Ureter (tissue), 1 donor: ENCODE data around the gene RNASET2. TPM values are rescaled to one million over a fixed set of nuclear protein-coding genes. Genes with fewer than 3 reads are reported as not detected.
"Not testable (repeated sequence)": the region's sequence is repeated elsewhere in the genome, so short reads cannot be mapped to it uniquely, and the experiment has no call there.

Experiments used
- DNase-seq: peaks from one replicate; pipeline ENCODE4 v3.0.0-alpha.2; 2020; ENCODE audit warnings: low spot score
- total RNA-seq: library from RNA; stranded (reverse); gene quantifications from one replicate; pipeline ENCODE4 v1.2.4, GENCODE V29; 2023
- donor health status: DM: yes; HTN: yes; CAD: no.

Gene RNASET2
- total RNA-seq, 1 donor from 2014 or later: 89.9 TPM

DNA sequence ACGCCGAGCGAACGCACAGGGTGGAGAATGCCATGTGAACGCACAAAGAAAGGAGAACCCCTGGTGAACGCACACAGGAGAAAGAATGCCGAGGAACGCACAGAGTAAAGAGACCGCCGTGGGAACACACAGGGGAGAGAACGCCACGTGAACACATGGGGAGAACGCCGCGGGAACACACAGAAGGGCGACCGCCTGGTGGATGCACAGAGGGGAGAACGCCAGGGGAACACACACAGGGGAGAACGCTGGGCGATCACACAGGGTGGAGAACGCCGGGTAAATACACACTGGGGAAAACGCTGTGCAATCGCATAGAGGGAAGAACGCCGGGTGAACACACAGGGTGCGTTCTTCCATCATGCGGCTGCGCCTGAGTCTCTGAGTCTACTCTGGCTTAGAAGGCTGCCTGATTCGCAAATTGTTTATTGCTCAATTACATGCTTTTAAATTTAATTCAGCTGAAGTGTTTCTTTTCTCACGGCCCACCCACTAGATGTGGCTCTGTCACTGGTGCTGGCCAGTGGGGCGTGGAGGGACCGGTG lies 54.1 kb downstream of the RNASET2 start:
- no peak for DNase-seq

DNA sequence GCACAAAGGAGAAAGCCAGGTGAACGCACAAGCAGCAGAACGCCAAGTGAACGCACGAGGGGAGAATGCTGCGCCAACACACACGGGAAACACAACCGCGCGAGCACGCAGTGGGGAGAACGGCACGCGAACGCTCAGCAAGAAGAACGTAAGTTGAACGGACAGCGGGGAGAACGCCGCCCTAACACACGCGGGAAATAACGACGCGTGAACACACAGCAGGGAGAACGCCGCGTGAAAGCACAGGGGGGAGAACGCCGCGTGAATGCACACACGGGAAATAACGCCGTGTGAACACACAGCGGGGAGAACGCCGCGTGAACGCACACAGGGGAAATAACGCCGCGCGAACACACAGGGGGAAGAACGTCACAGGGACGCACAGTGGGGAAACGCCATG lies 54.7 kb downstream of the RNASET2 start:
- no peak for DNase-seq

DNA sequence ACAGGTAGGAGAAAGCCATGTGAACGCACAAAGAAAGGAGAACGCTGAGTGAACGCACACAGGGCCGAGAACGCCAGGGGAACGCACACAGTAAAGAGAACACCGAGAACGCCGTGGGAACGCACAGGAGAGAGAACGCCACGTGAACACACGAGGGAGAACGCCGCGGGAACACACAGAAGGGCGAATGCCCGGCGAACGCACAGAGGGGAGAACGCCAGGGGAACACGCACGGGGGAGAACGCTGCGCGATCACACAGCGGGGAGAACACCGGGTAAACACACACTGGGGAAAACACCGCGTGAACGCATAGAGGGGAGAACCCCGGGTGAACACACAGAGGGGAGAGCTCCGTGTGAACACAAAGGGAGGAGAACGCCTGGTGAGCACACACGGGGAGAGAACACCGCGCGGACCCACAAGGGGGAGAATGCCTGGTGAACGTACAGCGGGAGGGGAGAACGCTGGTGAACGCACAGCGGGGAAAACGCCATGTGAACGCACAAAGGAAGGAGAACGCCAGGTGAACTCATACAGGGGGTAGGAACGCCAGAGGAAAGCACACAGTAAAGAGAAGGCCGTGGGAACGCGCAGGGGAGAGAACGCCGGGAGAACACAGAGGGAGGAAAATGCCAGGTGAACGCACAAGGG lies 55.3 kb downstream of the RNASET2 start:
- no peak for DNase-seq

DNA sequence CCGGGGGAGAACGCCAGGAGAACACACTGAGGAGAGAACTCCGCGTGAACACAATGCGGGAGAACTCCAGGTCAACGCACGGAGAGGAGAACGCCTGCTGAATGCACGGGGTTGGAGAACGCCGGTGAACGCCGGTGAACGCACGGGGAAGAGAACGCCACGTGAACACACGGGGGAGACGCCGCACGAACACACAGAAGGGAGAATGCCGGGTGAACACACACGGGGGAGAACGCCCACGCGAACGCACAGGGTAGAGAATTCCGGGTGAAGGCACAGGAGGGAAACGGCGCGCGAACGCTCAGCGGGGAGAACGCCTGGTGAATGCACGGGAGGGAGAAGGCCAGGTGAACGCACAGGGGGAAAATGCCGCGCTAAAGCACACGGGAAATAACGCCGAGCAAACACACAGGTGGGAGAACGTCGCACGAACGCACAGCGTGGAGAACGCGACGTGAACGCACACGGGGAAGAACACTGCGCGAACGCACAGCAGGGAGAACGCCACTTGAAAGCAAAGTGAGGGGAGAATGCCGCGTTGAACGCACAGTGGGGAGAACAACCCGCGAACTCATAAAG lies 56.1 kb downstream of the RNASET2 start:
- DNase-seq: no peak

DNA sequence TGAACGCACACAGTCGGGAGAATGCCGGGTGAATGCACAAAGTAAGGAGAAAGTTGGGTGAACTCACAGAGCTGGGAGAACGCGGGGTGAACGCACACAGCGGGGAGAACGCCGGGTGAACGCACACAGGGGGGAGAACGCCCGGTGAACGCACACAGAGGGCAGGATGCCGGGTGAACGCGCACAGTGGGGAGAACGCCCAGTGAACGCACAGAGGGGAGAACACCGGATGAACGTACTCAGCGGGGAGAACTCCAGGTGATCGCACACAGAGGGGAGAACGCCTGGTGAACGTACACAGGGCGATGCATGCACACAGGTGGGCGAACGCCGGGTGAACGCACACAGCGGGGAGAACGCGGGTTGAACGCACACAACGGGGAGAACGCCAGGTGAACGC lies 57.4 kb downstream of the RNASET2 start:
- DNase-seq: no peak

DNA sequence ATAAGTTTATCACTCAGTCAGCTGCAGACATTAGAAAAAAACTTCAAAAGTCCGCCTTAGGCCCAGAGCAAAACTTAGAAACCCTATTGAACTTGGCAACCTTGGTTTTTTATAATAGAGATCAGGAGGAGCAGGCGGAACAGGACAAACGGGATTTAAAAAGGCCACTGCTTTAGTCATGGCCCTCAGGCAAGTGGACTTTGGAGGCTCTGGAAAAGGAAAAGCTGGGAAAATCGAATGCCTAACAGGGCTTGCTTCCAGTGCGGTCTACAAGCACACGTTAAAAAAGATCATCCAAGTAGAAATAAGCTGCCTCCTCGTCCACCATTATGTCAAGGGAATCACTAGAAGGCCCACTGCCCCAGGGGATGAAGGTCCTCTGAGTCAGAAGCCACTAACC lies 61.7 kb downstream of the RNASET2 start:
- DNase-seq: not testable (repeated sequence)

DNA sequence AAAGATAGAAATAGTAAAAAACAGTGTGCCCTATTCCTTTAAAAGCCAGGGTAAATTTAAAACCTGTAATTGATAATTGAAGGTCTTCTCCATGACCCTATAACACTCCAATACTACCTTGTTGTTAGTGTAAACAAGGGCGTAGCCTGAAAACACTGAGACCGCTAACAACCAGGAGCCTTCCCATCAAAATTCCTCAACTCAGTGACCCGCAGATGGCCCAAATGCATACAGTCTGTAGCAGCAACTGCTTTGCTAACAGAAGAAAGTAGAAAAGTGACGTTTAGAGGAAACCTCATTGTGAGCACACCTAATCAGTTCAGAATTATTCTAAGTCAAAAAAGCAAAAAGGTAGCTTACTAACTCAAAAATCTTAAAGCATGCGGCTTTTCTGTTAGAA lies 63.9 kb downstream of the RNASET2 start:
- not testable (repeated sequence) for DNase-seq

DNA sequence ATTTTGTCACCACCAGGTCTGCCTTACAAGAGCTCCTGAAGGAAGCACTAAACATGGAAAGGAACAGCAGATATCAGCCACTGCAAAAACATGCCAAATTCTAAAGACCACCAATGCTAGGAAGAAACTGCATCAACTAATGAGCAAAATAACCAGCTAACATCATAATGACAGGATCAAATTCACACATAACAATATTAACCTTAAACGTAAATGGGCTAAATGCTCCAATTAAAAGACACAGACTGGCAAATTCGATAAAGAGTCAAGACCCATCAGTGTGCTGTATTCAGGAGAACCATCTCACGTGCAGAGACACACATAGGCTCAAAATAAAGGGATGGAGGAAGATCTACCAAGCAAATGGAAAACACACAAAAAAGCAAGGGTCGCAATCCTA lies 69.6 kb downstream of the RNASET2 start:
- not testable (repeated sequence) for DNase-seq

DNA sequence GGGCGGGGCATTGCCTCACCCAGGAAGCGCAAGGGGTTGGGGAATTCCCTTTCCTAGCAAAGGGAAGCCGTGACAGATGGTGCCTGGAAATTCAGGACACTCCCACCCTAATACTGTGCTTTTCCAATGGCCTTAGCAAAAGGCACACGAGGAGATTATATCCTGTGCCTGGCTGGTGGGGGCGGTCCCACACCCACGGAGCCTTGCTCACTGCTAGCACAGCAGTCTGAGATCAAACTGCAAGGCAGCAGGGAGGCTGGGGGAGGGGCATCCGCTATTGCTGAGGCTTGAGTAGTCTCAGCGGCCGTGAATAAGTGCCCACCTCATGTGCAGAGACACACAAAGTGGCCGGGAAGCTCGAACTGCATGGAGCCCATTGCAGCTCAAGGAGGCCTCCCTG lies 71.4 kb downstream of the RNASET2 start:
- DNase-seq: not testable (repeated sequence)

DNA sequence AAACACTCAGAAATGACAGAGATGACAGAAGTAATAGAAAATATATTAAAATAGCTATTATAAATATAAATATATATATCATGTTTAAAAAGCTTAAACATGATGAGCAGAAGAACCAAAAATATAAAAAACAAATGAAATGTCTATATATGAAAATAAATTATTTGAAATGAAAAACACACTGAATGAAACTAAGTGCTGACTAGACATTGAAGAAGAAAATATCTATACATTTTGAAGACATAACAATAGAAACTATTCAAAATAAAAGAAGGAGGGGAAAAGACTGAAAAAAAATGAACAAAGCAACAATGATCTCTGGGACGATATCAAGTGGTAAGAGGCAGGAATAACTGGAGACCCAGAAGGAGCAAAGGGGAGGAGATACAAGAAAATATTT lies 76.8 kb downstream of the RNASET2 start:
- no peak for DNase-seq

Other genes starting within 250 kb of the RNASET2 start
- 22.0 TPM for gene CEP43, start 42.8 kb upstream of the RNASET2 start, total RNA-seq
- gene CCR6, start 166.5 kb upstream of the RNASET2 start, total RNA-seq: not detected
- gene GPR31, start 201.4 kb upstream of the RNASET2 start, total RNA-seq: not detected